IMR-90 (cell line): ENCODE data around the gene TENM4. TPM values are rescaled to one million over a fixed set of nuclear protein-coding genes. Genes with fewer than 3 reads are reported as not detected.

Source experiments
- ATAC-seq: fragments of 200-7000 bp; cut with Tn5 transposase; 2 replicates; pipeline ENCODE4 v1.9.1; 2020; ENCODE audit warnings: low read depth, mild to moderate bottlenecking, moderate library complexity
- BruUV-seq: library from RNA; stranded (reverse); fragments of 400-500 nt; replicated peaks from 2 replicates; lab custom pipeline; 2021; lab: Mats Ljungman, UMichigan
- CTCF ChIA-PET: fragments of 300-600 bp; formaldehyde crosslinking; extraction: SDS; loops from one replicate; lab custom pipeline; 2021; ENCODE audit warnings: antibody characterized with exemption; lab: Yijun Ruan, JAX
- POLR2A ChIA-PET: fragments of 300-600 bp; sonication (Branson Sonifier 250); formaldehyde crosslinking; loops from one replicate; lab custom pipeline; 2022; ENCODE audit warnings: antibody characterized with exemption; ENCODE audit not compliant: unreplicated experiment; lab: Charles Lee
- DNase-seq: peaks from one replicate; pipeline ENCODE4 v3.0.0; 2013
- H2AFZ ChIP-seq: replicated peaks from 2 replicates; pipeline ENCODE3; 2013; ENCODE audit warnings: low read length, mild to moderate bottlenecking; ENCODE audit not compliant: poor library complexity
- H2AK5ac ChIP-seq: 2 replicates; pipeline ENCODE4 v1.6.1; 2013; ENCODE audit warnings: low read depth, low read length, inconsistent platforms
- H2AK9ac ChIP-seq: replicated peaks from 2 replicates; pipeline ENCODE3; 2013; ENCODE audit warnings: mild to moderate bottlenecking, low read depth, low read length, moderate library complexity; ENCODE audit not compliant: poor library complexity
- H2BK120ac ChIP-seq: 2 replicates; pipeline ENCODE4 v1.6.1; 2013; ENCODE audit warnings: low read depth, low read length, inconsistent platforms
- H2BK15ac ChIP-seq: 3 replicates; pipeline ENCODE4 v1.6.1; 2013; ENCODE audit warnings: low read depth, low read length, inconsistent platforms
- H2BK20ac ChIP-seq: 2 replicates; pipeline ENCODE4 v1.6.1; 2013; ENCODE audit warnings: low read depth, mild to moderate bottlenecking, inconsistent platforms, low read length, moderate library complexity
- H2BK5ac ChIP-seq: 2 replicates; pipeline ENCODE4 v1.6.1; 2013; ENCODE audit warnings: mild to moderate bottlenecking, low read depth, low read length, inconsistent platforms; ENCODE audit not compliant: poor library complexity, severe bottlenecking
- H3K14ac ChIP-seq: replicated peaks from 2 replicates; pipeline ENCODE4 v1.6.1; 2013; ENCODE audit warnings: low read depth, low read length, inconsistent platforms
- H3K18ac ChIP-seq: 2 replicates; pipeline ENCODE4 v1.6.1; 2013; ENCODE audit warnings: low read depth, low read length, control low read depth
- H3K23ac ChIP-seq: 2 replicates; pipeline ENCODE4 v1.6.1; 2013; ENCODE audit warnings: low read depth, low read length, inconsistent platforms
- H3K27ac ChIP-seq: 2 replicates; pipeline ENCODE4 v1.5.1; 2013; ENCODE audit warnings: mild to moderate bottlenecking, control low read depth, low read length; ENCODE audit not compliant: insufficient read depth
- H3K27me3 ChIP-seq: 2 replicates; pipeline ENCODE4 v1.6.1; 2013; ENCODE audit warnings: low read length; ENCODE audit not compliant: control insufficient read depth, insufficient read depth
- H3K36me3 ChIP-seq: 2 replicates; pipeline ENCODE4 v1.6.1; 2013; ENCODE audit warnings: low read length, mixed read lengths; ENCODE audit not compliant: control insufficient read depth, insufficient read depth
- H3K4ac ChIP-seq: 2 replicates; pipeline ENCODE4 v1.6.1; 2013; ENCODE audit warnings: low read depth, low read length, inconsistent platforms
- H3K4me1 ChIP-seq: 2 replicates; pipeline ENCODE4 v1.6.1; 2013; ENCODE audit warnings: low read length, mixed read lengths; ENCODE audit not compliant: control insufficient read depth, insufficient read depth
- H3K4me2 ChIP-seq: 2 replicates; pipeline ENCODE4 v1.6.1; 2013; ENCODE audit warnings: low read depth, mild to moderate bottlenecking, control low read depth, low read length, moderate library complexity
- H3K4me3 ChIP-seq: 2 replicates; pipeline ENCODE4 v1.5.1; 2013; ENCODE audit warnings: low read depth, mild to moderate bottlenecking, control low read depth, low read length, moderate library complexity; ENCODE audit not compliant: insufficient read depth
- H3K56ac ChIP-seq: 2 replicates; pipeline ENCODE4 v1.6.1; 2013; ENCODE audit warnings: low read length, inconsistent platforms; ENCODE audit not compliant: insufficient read depth; ENCODE audit errors: extremely low read depth
- H3K79me1 ChIP-seq, 2 experiments: 2 replicates each; pipeline ENCODE4 v1.6.1; 2013; ENCODE audit warnings: low read length in 2 of 2, inconsistent platforms in 1 of 2, low read depth in 1 of 2
- H3K9ac ChIP-seq: 2 replicates; pipeline ENCODE4 v1.6.1; 2013; ENCODE audit warnings: low read depth, low read length, control low read depth
- H3K9me1 ChIP-seq: 2 replicates; pipeline ENCODE4 v1.6.1; 2013; ENCODE audit warnings: low read length, inconsistent platforms; ENCODE audit not compliant: insufficient read depth
- H3K9me3 ChIP-seq: 2 replicates; pipeline ENCODE4 v1.6.1; 2013; ENCODE audit warnings: low read length; ENCODE audit not compliant: control insufficient read depth, insufficient read depth
- H4K20me1 ChIP-seq: 2 replicates; pipeline ENCODE4 v1.6.1; 2013; ENCODE audit warnings: low read length, inconsistent platforms; ENCODE audit not compliant: insufficient read depth
- H4K5ac ChIP-seq: 2 replicates; pipeline ENCODE4 v1.6.1; 2013; ENCODE audit warnings: mild to moderate bottlenecking, low read depth, low read length, control low read depth
- H4K8ac ChIP-seq, 2 experiments: 2 replicates each; pipeline ENCODE4 v1.6.1; 2013; ENCODE audit warnings: low read depth in 2 of 2, low read length in 2 of 2, control low read depth in 1 of 2, inconsistent platforms in 1 of 2
- H4K91ac ChIP-seq: 2 replicates; pipeline ENCODE4 v1.6.1; 2013; ENCODE audit warnings: low read depth, low read length, inconsistent platforms; ENCODE audit not compliant: insufficient read depth
- BHLHE40 ChIP-seq: fragments of 150-350 bp; IDR thresholded peaks from 2 replicates; pipeline ENCODE4 v1.6.1; 2016; ENCODE audit warnings: mild to moderate bottlenecking, low read depth, low read length
- CHD1 ChIP-seq: IDR thresholded peaks from 2 replicates; pipeline ENCODE4 v1.6.1; 2012; ENCODE audit warnings: low read depth, low read length, improper control_type of control experiment
- MAFK ChIP-seq: IDR thresholded peaks from 2 replicates; pipeline ENCODE4 v1.6.1; 2012; ENCODE audit warnings: low read depth, low read length, improper control_type of control experiment
- MXI1 ChIP-seq: IDR thresholded peaks from 2 replicates; pipeline ENCODE4 v1.6.1; 2012; ENCODE audit warnings: low read depth, mild to moderate bottlenecking, low read length, moderate library complexity, borderline replicate concordance
- NFE2L2 ChIP-seq: fragments of 150-350 bp; IDR thresholded peaks from 2 replicates; pipeline ENCODE4 v1.6.1; 2016; ENCODE audit warnings: low read depth, mild to moderate bottlenecking, low read length
- RCOR1 ChIP-seq: IDR thresholded peaks from 2 replicates; pipeline ENCODE4 v1.6.1; 2012; ENCODE audit warnings: mild to moderate bottlenecking, low read length, improper control_type of control experiment; ENCODE audit not compliant: insufficient replicate concordance
- SMC3 ChIP-seq: fragments of 150-350 bp; IDR thresholded peaks from 2 replicates; pipeline ENCODE4 v1.6.1; 2016; ENCODE audit warnings: low read depth, mild to moderate bottlenecking, antibody characterized with exemption, low read length, moderate library complexity
- WGBS, 2 experiments: methylation state at CpG; one replicate each; pipeline versions ENCODE4 v1.1.5 to v1.1.7; 2013; ENCODE audit warnings: missing lambda C conversion rate in 2 of 2; ENCODE audit not compliant: insufficient read length in 1 of 2; ENCODE audit errors: extremely low coverage in 2 of 2; 5-methylcytosine and 5-hydroxymethylcytosine counted together
- dilution Hi-C: fragments of 300-500 bp; cut with HindIII; formaldehyde crosslinking; loops from one replicate; pipeline ENCODE4 v1.14.3; 2018; ENCODE audit warnings: low sequenced_read_pairs; ENCODE audit not compliant: unreplicated experiment
- in situ Hi-C: fragments of 300-500 bp; cut with MboI; formaldehyde crosslinking; loops from 3 replicates; pipeline ENCODE4 v1.14.3; 2019; ENCODE audit warnings: low sequenced_read_pairs, inconsistent platforms, mixed read lengths
- intact Hi-C: fragments of 100-400 bp; cut with micrococcal nuclease; formaldehyde crosslinking; loops from 2 replicates; pipeline ENCODE4 v1.10.0; 2022
- polyA plus RNA-seq, 3 experiments: library from polyadenylated mRNA; depleted of rRNA; stranded (reverse); fragments of >200 nt; gene quantifications; 2 replicates each; pipeline ENCODE4 v1.2.3, GENCODE V29; 2012; ENCODE audit warnings: low replicate concordance in 1 of 3
- total RNA-seq: library from RNA; depleted of rRNA; stranded (reverse); fragments of >200 nt; gene quantifications from 2 replicates; pipeline ENCODE4 v1.2.3, GENCODE V29; 2012
- TF ChIP-seq, protein P1 (sequence below): fragments of 150-350 bp; IDR thresholded peaks from 2 replicates; pipeline ENCODE4 v1.6.1; 2017; ENCODE audit warnings: mild to moderate bottlenecking, antibody characterized with exemption, low read length, low read depth

Gene TENM4
- total and polyA plus RNA-seq, 2 of the 4 experiments (the other 2 are of a cell fraction): 7.4 to 9.0 TPM

DNA sequence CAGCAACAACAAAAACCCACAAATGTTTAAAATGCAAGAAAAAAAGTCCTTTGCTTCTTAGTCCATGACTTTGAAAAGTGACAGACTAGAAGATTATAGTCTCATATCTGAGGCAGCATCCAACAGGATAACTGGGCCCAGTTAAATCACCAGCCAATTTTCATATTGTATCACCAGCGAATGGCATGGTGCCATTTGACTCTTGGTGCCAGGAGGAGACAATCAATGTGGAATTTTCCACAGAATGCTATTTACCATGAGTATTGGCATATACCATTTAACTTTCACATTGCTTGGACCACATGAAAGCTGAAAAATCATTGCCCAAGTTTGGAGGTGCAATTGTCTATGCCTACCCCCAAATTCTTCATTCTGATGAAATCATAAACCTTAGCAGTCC lies 255.5 kb downstream of the TENM4 start:
- TF ChIP-seq CHD1: no peak
- TF ChIP-seq BHLHE40: no peak
- no peak for TF ChIP-seq MXI1
- no peak for TF ChIP-seq RCOR1
- TF ChIP-seq SMC3: no peak
- TF ChIP-seq, protein P1, sequence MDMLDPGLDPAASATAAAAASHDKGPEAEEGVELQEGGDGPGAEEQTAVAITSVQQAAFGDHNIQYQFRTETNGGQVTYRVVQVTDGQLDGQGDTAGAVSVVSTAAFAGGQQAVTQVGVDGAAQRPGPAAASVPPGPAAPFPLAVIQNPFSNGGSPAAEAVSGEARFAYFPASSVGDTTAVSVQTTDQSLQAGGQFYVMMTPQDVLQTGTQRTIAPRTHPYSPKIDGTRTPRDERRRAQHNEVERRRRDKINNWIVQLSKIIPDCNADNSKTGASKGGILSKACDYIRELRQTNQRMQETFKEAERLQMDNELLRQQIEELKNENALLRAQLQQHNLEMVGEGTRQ: no peak
- no peak for TF ChIP-seq NFE2L2
- no peak for TF ChIP-seq MAFK
- no peak overlapping the region for H2BK120ac ChIP-seq
- H3K4me1 ChIP-seq: peaks cover 4% of the 10 kb centered on the region; the same call in 1 of the 2 replicates
- H2AK5ac ChIP-seq: no peak overlapping the region
- no peak overlapping the region for H2AK9ac ChIP-seq
- CTCF ChIA-PET: no interaction called here
- no TSS peak for BruUV-seq
- POLR2A ChIA-PET: no interaction called here
- DNase-seq (no peak), ATAC-seq (no peak)
- H3K9me1 ChIP-seq: peaks cover 3% of the 10 kb centered on the region; the same call in 1 of the 2 replicates
- no peak overlapping the region for H3K14ac ChIP-seq
- H2BK20ac ChIP-seq: no peak overlapping the region
- no peak overlapping the region for H4K91ac ChIP-seq
- no CpG with 5 or more reads among the region's 1 CpG for WGBS, 2 experiments
- intact Hi-C loops (no loop called here), in situ Hi-C loops (no loop called here), dilution Hi-C loops (no loop called here)
- H3K9me3 ChIP-seq: peaks cover 4% of the 10 kb centered on the region
- H3K4me2 ChIP-seq: no peak overlapping the region
- H3K56ac ChIP-seq: no peak overlapping the region
- H3K27me3 ChIP-seq: no peaks in the 10 kb centered on the region
- H3K18ac ChIP-seq: no peak overlapping the region
- H3K9ac ChIP-seq: no peak overlapping the region
- no peak overlapping the region for H2BK15ac ChIP-seq
- H3K4ac ChIP-seq: no peak overlapping the region
- H3K36me3 ChIP-seq: no peaks in the 10 kb centered on the region
- no peak overlapping the region for H2BK5ac ChIP-seq
- no peak overlapping the region for H4K5ac ChIP-seq
- H4K8ac ChIP-seq: no peak overlapping the region
- H2AFZ ChIP-seq: no peak overlapping the region
- no peak overlapping the region for H3K4me3 ChIP-seq
- no peaks in the 10 kb centered on the region for H3K79me1 ChIP-seq
- no peaks in the 10 kb centered on the region for H4K20me1 ChIP-seq
- H3K23ac ChIP-seq: no peak overlapping the region
- H3K27ac ChIP-seq: no peak overlapping the region
